Ovary (tissue), 9 donors: ENCODE measurements around the gene PPFIA2. TPM values are rescaled to one million over a fixed set of nuclear protein-coding genes. Genes with fewer than 3 reads are reported as not detected.

Experiments used
- DNase-seq, 5 donors: peaks; one replicate each; pipeline ENCODE4 v3.0.0-alpha.2; 2019 to 2020
- H3K27ac ChIP-seq, 2 donors: fragments of 200-600 bp; one replicate each; pipeline versions ENCODE4 v1.5.1 to v1.8.0; 2019 to 2022
- H3K27me3 ChIP-seq: fragments of 200-600 bp; one replicate; pipeline ENCODE4 v1.8.0; 2022
- H3K36me3 ChIP-seq: fragments of 200-600 bp; sonication (generic); one replicate; pipeline ENCODE4 v1.5.1; 2019
- H3K4me1 ChIP-seq: one replicate; pipeline ENCODE4 v1.8.1; 2013; ENCODE audit warnings: mild to moderate bottlenecking, moderate library complexity; ENCODE audit not compliant: insufficient read depth
- H3K4me3 ChIP-seq: fragments of 200-600 bp; sonication (generic); one replicate; pipeline ENCODE4 v1.5.1; 2017
- H3K9me3 ChIP-seq, 2 donors: fragments of 200-600 bp in 1 of 2; sonication (generic) in 1 of 2; one replicate each; pipeline versions ENCODE4 v1.5.1 to v1.8.1; 2013 to 2019; ENCODE audit warnings: mild to moderate bottlenecking in 1 of 2, moderate library complexity in 1 of 2
- EP300 ChIP-seq: sonication (generic); formaldehyde crosslinking; IDR thresholded peaks from one replicate; pipeline ENCODE4 v1.6.1; 2017; ENCODE audit warnings: antibody characterized with exemption
- POLR2A ChIP-seq: fragments of 450-650 bp; IDR thresholded peaks from one replicate; pipeline ENCODE4 v1.6.1; 2017; ENCODE audit warnings: antibody characterized with exemption, mild to moderate bottlenecking, moderate library complexity
- WGBS, 3 donors: extraction: QIAGEN DNeasy Blood & Tissue Kit in 1 of 3; methylation state at CpG; one replicate each; pipeline versions ENCODE4 v1.1.5 to v1.1.7; 2013 to 2017; 5-methylcytosine and 5-hydroxymethylcytosine counted together
- intact Hi-C, 4 donors: fragments of 100-400 bp; cut with DNase I; formaldehyde crosslinking; loops; one replicate each; pipeline versions ENCODE4 v1.11.0 to v1.15.1; 2022 to 2023
- polyA plus RNA-seq, 2 donors: library from polyadenylated mRNA; stranded (reverse); fragments of 200-250 nt in 1 of 2; fragments of 350-450 nt in 1 of 2; fragmentation: Illumina TruSeq in 1 of 2; extraction: RNeasy Lipid Tissue Mini Kit (QIAGEN cat#74804) in 1 of 2; gene quantifications; one replicate each; pipeline ENCODE4 v1.2.3, GENCODE V29; 2013 to 2014
- total RNA-seq, 7 donors: library from RNA; depleted of rRNA in 2 of 7; stranded (reverse); fragments of >200 nt in 2 of 7; fragmentation: NEBNext Ultra II Directional in 3 of 7; extraction: Animal tissue kit (Norgen Biotek cat#: 25700) in 3 of 7; gene quantifications; one replicate each; pipeline versions ENCODE4 v1.1.0 to v1.2.4, GENCODE V29; 2016 to 2023
- TF ChIP-seq, protein P1 (sequence below), 3 donors: fragments of 450-650 bp in 2 of 3; fragments of 200-600 bp in 1 of 3; IDR thresholded peaks; one replicate each; pipeline versions ENCODE4 v1.5.1 to v1.8.0; 2016 to 2022; ENCODE audit warnings: antibody characterized with exemption in 3 of 3, mild to moderate bottlenecking in 1 of 3
- donor health status: DM: no; HTN: no; CAD: no; lungs with moderate emphysema.
- donor health status: DM: no; HTN: no; CAD: no.
- donor health status: Bipolar disorder and iron deficiency.
- donor health status: DM: yes; HTN: yes; CAD: no.
- donor health status: DM: no; HTN: no; CAD: no.
- donor health status: DM: yes; HTN: yes; CAD: no.

PPFIA2 gene
- total and polyA plus RNA-seq, 9 donors = 0.99 to 8.3 (median 3.4) TPM

DNA sequence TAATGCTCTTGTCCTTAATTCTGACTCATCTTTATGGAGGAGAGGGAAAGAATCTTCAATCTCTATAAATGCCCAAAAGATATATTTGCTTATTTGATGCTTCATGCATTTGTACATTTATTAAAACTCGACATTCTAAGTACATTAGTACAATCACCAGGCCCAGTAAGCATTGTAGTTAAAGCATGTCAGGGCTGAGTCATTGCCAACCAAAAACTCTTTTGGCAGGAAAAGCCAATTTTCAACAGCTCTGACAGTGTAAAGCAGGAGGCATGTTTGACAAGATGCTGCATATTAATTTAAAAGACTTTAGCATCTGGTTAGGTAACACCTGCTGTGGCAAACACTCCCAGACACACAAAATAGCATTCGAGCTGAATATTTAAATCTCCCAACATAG lies 290.9 kb downstream of the PPFIA2 start:
- DNase-seq = no peak
- Histone ChIP-seq H3K9me3 (no peaks in the 10 kb centered on the region), H3K4me3 (no peak overlapping the region), H3K27me3 (no peaks in the 10 kb centered on the region), H3K4me1 (peaks cover 1% of the 10 kb centered on the region), H3K27ac (no peak overlapping the region), H3K36me3 (no peaks in the 10 kb centered on the region)
- WGBS, 3 donors = 7 to 9% (median 7%) methylated on average over 2 of the region's 2 CpGs
- intact Hi-C loops = no loop called here
- TF ChIP-seq, protein P1, sequence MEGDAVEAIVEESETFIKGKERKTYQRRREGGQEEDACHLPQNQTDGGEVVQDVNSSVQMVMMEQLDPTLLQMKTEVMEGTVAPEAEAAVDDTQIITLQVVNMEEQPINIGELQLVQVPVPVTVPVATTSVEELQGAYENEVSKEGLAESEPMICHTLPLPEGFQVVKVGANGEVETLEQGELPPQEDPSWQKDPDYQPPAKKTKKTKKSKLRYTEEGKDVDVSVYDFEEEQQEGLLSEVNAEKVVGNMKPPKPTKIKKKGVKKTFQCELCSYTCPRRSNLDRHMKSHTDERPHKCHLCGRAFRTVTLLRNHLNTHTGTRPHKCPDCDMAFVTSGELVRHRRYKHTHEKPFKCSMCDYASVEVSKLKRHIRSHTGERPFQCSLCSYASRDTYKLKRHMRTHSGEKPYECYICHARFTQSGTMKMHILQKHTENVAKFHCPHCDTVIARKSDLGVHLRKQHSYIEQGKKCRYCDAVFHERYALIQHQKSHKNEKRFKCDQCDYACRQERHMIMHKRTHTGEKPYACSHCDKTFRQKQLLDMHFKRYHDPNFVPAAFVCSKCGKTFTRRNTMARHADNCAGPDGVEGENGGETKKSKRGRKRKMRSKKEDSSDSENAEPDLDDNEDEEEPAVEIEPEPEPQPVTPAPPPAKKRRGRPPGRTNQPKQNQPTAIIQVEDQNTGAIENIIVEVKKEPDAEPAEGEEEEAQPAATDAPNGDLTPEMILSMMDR (IDR thresholded peaks at IDR 0.05) = no peak
- TF ChIP-seq POLR2A (no peak), EP300 (no peak)

DNA sequence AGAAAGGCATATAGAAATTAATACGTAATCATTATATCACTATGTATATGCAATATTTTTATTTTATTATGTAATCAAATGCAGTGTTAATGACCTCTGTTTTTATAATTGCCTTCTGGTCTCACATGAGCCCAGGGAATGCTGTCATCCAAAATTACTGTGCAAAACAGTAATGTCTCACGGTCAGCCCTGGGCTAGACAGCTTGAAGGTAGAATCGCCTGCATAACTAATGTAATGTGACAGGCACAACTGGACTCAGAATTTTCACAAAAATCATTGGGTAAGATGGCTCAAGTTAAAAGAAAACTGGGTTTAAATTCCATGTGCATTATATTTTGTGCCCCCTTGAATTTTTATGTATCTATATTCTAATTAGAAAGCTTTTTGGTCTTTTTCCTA lies 293.3 kb downstream of the PPFIA2 start:
- no peak overlapping the region for H3K27ac ChIP-seq
- H3K27me3 ChIP-seq = no peaks in the 10 kb centered on the region
- H3K4me3 ChIP-seq = no peak overlapping the region
- DNase-seq = no peak
- intact Hi-C loops = no loop called here
- no peak for TF ChIP-seq EP300
- TF ChIP-seq, protein P1 (IDR thresholded peaks at IDR 0.05) = no peak
- no peak for TF ChIP-seq POLR2A
- peaks cover 1% of the 10 kb centered on the region for H3K4me1 ChIP-seq
- 95 to 98% (median 96%) methylated on average over 3 of the region's 3 CpGs for WGBS, 3 donors
- H3K36me3 ChIP-seq = no peaks in the 10 kb centered on the region
- H3K9me3 ChIP-seq = no peaks in the 10 kb centered on the region

DNA sequence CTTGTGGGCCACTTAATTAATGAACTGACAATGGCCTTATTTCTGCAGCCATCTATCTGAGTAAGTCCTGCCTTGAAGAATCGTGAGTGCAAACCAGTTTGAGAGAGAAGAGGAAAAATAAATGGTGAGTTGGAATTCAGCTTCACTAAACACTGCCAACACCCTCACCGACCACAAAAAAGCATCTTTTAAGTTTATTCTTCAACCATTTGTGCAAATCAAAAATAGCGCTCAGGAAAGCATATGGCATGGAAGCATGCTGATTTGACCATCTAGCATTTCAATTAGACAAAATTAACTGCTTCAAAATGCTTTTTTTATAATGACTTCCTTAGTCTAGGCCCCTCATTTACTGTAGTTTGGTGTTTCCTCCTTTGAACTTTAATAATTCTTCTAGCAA lies 294.0 kb downstream of the PPFIA2 start:
- WGBS, 3 donors = 80 to 86% (median 85%) methylated on average over 3 of the region's 3 CpGs
- Histone ChIP-seq H3K27me3 (no peaks in the 10 kb centered on the region), H3K9me3 (no peaks in the 10 kb centered on the region), H3K36me3 (no peaks in the 10 kb centered on the region), H3K27ac (no peak overlapping the region), H3K4me1 (peaks cover 1% of the 10 kb centered on the region), H3K4me3 (no peak overlapping the region)
- TF ChIP-seq POLR2A = no peak
- TF ChIP-seq EP300 = no peak
- TF ChIP-seq, protein P1 (IDR thresholded peaks at IDR 0.05) = no peak
- intact Hi-C loops = no loop called here
- no peak for DNase-seq

DNA sequence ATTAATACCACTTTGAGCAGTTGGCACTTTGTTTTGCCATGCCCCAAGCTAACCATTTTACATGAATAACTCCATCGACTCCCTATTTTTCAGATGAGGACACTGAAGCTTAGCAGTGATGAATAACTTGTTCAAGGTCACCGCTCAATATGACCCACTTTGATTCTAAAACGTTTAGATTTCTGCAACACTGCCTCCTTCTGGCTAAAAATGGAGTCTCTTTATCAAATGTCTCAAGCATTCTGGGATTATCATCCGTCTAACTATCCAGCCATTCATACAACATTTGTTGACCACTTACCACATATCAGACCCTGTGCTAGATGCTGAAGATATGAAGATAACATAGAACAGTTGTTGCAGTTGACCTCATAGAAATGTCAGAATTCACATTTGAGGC lies 298.0 kb downstream of the PPFIA2 start:
- Histone ChIP-seq H3K27me3 (no peaks in the 10 kb centered on the region), H3K4me1 (no peaks in the 10 kb centered on the region), H3K27ac (no peak overlapping the region), H3K4me3 (no peak overlapping the region), H3K9me3 (no peaks in the 10 kb centered on the region), H3K36me3 (no peaks in the 10 kb centered on the region)
- intact Hi-C loops = no loop called here
- TF ChIP-seq POLR2A = no peak
- TF ChIP-seq, protein P1 (IDR thresholded peaks at IDR 0.05) = no peak
- WGBS, 3 donors = 71 to 74% (median 74%) methylated on average over 4 of the region's 4 CpGs
- no peak for DNase-seq
